OCI-LY7 (cell line): ENCODE results near the gene DHRS7B. TPM values are rescaled to one million over a fixed set of nuclear protein-coding genes. Genes with fewer than 3 reads are reported as not detected.

Source experiments
- BruUV-seq: library from RNA; stranded (reverse); fragments of 400-500 nt; replicated peaks from 2 replicates; lab custom pipeline; 2021; lab: Mats Ljungman, UMichigan
- CTCF ChIA-PET: fragments of 300-600 bp; sonication (Branson Sonifier 250); formaldehyde crosslinking; loops from one replicate; lab custom pipeline; 2022; ENCODE audit warnings: antibody characterized with exemption; ENCODE audit not compliant: unreplicated experiment; lab: Charles Lee
- POLR2A ChIA-PET: fragments of 300-600 bp; sonication (Branson Sonifier 250); formaldehyde crosslinking; loops from one replicate; lab custom pipeline; 2022; ENCODE audit warnings: antibody characterized with exemption; lab: Charles Lee
- DNase-seq: peaks from one replicate; pipeline ENCODE4 v3.0.0-alpha.2; 2015; ENCODE audit warnings: low spot score
- H2AFZ ChIP-seq: fragments of 200-600 bp; sonication (generic), shearing (Covaris generic); 2 replicates; pipeline ENCODE4 v1.6.1; 2014; ENCODE audit warnings: mild to moderate bottlenecking, antibody characterized with exemption, low read length, moderate library complexity
- H3K27ac ChIP-seq: fragments of 200-600 bp; sonication (generic); 2 replicates; pipeline ENCODE4 v1.5.1; 2014; ENCODE audit warnings: mixed run types, low read depth, mild to moderate bottlenecking, moderate library complexity, low read length, inconsistent platforms; ENCODE audit not compliant: poor library complexity, severe bottlenecking
- H3K36me3 ChIP-seq: fragments of 200-600 bp; sonication (generic); 2 replicates; pipeline ENCODE4 v1.6.1; 2014; ENCODE audit warnings: mild to moderate bottlenecking, antibody characterized with exemption, low read length, moderate library complexity, mixed read lengths; ENCODE audit not compliant: insufficient read depth
- H3K4me1 ChIP-seq: fragments of 200-600 bp; sonication (generic); 2 replicates; pipeline ENCODE4 v1.5.1; 2014; ENCODE audit warnings: mild to moderate bottlenecking, low read length; ENCODE audit not compliant: insufficient read depth, poor library complexity, severe bottlenecking
- H3K4me2 ChIP-seq: fragments of 200-600 bp; sonication (generic); 2 replicates; pipeline ENCODE4 v1.6.1; 2014; ENCODE audit warnings: mild to moderate bottlenecking, low read length
- H3K4me3 ChIP-seq: fragments of 200-600 bp; sonication (generic); 2 replicates; pipeline ENCODE4 v1.5.1; 2014; ENCODE audit warnings: mild to moderate bottlenecking, low read depth, low read length; ENCODE audit not compliant: poor library complexity, severe bottlenecking
- H3K79me2 ChIP-seq: fragments of 200-600 bp; sonication (generic); 2 replicates; pipeline ENCODE4 v1.6.1; 2016; ENCODE audit warnings: low read depth, mild to moderate bottlenecking, low read length, moderate library complexity, mixed read lengths; ENCODE audit not compliant: insufficient read depth
- H3K9me2 ChIP-seq: fragments of 200-600 bp; sonication (generic); 2 replicates; pipeline ENCODE4 v1.6.1; 2016; ENCODE audit warnings: mild to moderate bottlenecking, low read length, mixed read lengths; ENCODE audit not compliant: insufficient read depth
- H3K9me3 ChIP-seq: fragments of 200-600 bp; sonication (generic); 2 replicates; pipeline ENCODE4 v1.6.1; 2014; ENCODE audit warnings: mild to moderate bottlenecking, mixed run types, low read length, mixed read lengths
- H4K20me1 ChIP-seq: fragments of 200-600 bp; sonication (generic); 2 replicates; pipeline ENCODE4 v1.6.1; 2014; ENCODE audit warnings: mild to moderate bottlenecking, antibody characterized with exemption, low read length, moderate library complexity, mixed read lengths; ENCODE audit not compliant: insufficient read depth
- CTCF ChIP-seq: fragments of 200-600 bp; sonication (generic); conservative IDR thresholded peaks from 2 replicates; pipeline ENCODE4 v1.5.1; 2014; ENCODE audit warnings: mild to moderate bottlenecking, antibody characterized with exemption, low read length, moderate library complexity, mixed read lengths
- EZH2phosphoT487 ChIP-seq: fragments of 200-600 bp; sonication (generic); IDR thresholded peaks from 2 replicates; pipeline ENCODE4 v1.6.1; 2018; ENCODE audit warnings: low read depth, borderline replicate concordance, mild to moderate bottlenecking, mixed run types, antibody characterized with exemption, low read length, moderate library complexity, mixed read lengths
- intact Hi-C: fragments of 100-400 bp; cut with micrococcal nuclease; formaldehyde crosslinking; loops from one replicate; pipeline ENCODE4 v1.10.0; 2022; ENCODE audit not compliant: unreplicated experiment
- total RNA-seq, 2 experiments: library from RNA; depleted of rRNA in 1 of 2; stranded (reverse); fragments of >200 nt in 1 of 2; shearing (Covaris generic) in 1 of 2; gene quantifications; 2 replicates each; pipeline ENCODE4 v1.2.3, GENCODE V29; 2014 to 2022

The DHRS7B gene
- total RNA-seq, 2 experiments from 2014 or later = 16.0 to 16.5 TPM

GRCh38 chr17:21208352-21208751 lies 81.6 kb downstream of the DHRS7B start:
- Histone ChIP-seq H2AFZ (no peak overlapping the region), H3K4me3 (no peak overlapping the region), H3K27ac (no peak overlapping the region), H3K4me1 (peaks cover 20% of the 10 kb centered on the region), H3K9me3 (no peaks in the 10 kb centered on the region), H3K36me3 (peaks cover 61% of the 10 kb centered on the region), H3K9me2 (no peaks in the 10 kb centered on the region), H3K79me2 (peaks cover 97% of the 10 kb centered on the region), H3K4me2 (no peak overlapping the region), H4K20me1 (peaks cover 38% of the 10 kb centered on the region)
- no peak for DNase-seq
- no TSS peak for BruUV-seq
- TF ChIP-seq CTCF (no peak), EZH2phosphoT487 (no peak)
- CTCF ChIA-PET = no interaction called here
- intact Hi-C loops = no loop called here
- POLR2A ChIA-PET = no interaction called here

- Histone ChIP-seq H3K9me2 (no peaks in the 10 kb centered on the region), H4K20me1 (peaks cover 38% of the 10 kb centered on the region), H3K4me2 (no peak overlapping the region), H3K9me3 (no peaks in the 10 kb centered on the region), H3K4me1 (peaks cover 20% of the 10 kb centered on the region), H3K36me3 (peaks cover 61% of the 10 kb centered on the region), H2AFZ (no peak overlapping the region), H3K4me3 (no peak overlapping the region), H3K27ac (no peak overlapping the region), H3K79me2 (peaks cover 91% of the 10 kb centered on the region)
- intact Hi-C loops = no loop called here
- CTCF ChIA-PET = no interaction called here
- TF ChIP-seq CTCF (no peak), EZH2phosphoT487 (no peak)
- DNase-seq = no peak
- BruUV-seq = no TSS peak
- POLR2A ChIA-PET = no interaction called here
Observed at GRCh38 chr17:21209511-21210175, 82.9 kb downstream of the DHRS7B start.

GRCh38 chr17:21210411-21211076 lies 83.8 kb downstream of the DHRS7B start:
- no peaks in the 10 kb centered on the region for H3K9me2 ChIP-seq
- CTCF ChIA-PET = no interaction called here
- H3K79me2 ChIP-seq = peaks cover 92% of the 10 kb centered on the region
- H3K4me3 ChIP-seq = no peak overlapping the region
- no peak overlapping the region for H2AFZ ChIP-seq
- no peak overlapping the region for H3K27ac ChIP-seq
- H4K20me1 ChIP-seq = peaks cover 38% of the 10 kb centered on the region
- H3K9me3 ChIP-seq = no peaks in the 10 kb centered on the region
- peaks cover 61% of the 10 kb centered on the region for H3K36me3 ChIP-seq
- H3K4me1 ChIP-seq = peaks cover 26% of the 10 kb centered on the region
- TF ChIP-seq EZH2phosphoT487 = no peak
- TF ChIP-seq CTCF = no peak
- 0 out of 2 replicates have a peak overlapping the region, but pooled peaks have one; percentile 95 for H3K4me2 ChIP-seq
- POLR2A ChIA-PET = no interaction called here
- no TSS peak for BruUV-seq
- no peak for DNase-seq
- intact Hi-C loops = no loop called here
